SH-SY5Y (cell line): ENCODE measurements around the gene TATDN2.

ENCODE experiments used
- GATA2 ChIP-seq: IDR thresholded peaks from 2 replicates; pipeline ENCODE4 v1.6.1; 2011; ENCODE audit warnings: mild to moderate bottlenecking, low read depth, low read length
- GATA3 ChIP-seq: IDR thresholded peaks from 2 replicates; pipeline ENCODE4 v1.6.1; 2011; ENCODE audit warnings: low read depth, mild to moderate bottlenecking, low read length, moderate library complexity

DNA sequence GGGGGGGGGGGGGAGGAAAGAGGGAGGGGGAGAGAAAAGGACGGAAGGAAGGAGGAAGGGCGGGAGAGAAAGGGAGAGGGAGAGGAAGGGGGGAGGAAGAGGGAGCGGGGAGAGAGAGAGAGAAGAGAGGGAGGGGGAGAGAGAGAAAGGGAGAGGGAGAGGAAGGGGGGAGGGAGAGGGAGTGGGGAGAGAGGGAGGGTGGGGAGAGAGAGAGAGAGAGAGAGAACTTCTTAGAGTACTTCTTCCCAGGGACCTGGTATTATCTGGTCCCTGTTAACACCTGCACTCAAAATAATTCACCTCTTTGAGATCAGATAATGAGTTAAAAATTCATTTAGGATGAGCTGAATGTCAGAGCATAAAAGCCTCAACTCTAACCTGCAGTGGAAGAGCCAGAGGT is 71.5 kb downstream of the TATDN2 start:
- no peak for TF ChIP-seq GATA2
- no peak for TF ChIP-seq GATA3
